GM23338 (cell line): ENCODE results near the gene UBE2J1. TPM values are rescaled to one million over a fixed set of nuclear protein-coding genes. Genes with fewer than 3 reads are reported as not detected.
A peak's percentile ranks its signal among the peaks of the same experiment; 100 is the strongest.

Source experiments
- ATAC-seq: fragments of 200-7000 bp; cut with Tn5 transposase; 3 replicates; pipeline ENCODE4 v1.9.1; 2020
- DNase-seq: peaks from one replicate; pipeline ENCODE4 v3.0.0-alpha.2; 2015; ENCODE audit warnings: low spot score
- H2AFZ ChIP-seq: fragments of 200-600 bp; sonication (generic); 2 replicates; pipeline ENCODE4 v1.8.0; 2016; ENCODE audit warnings: antibody characterized with exemption, mild to moderate bottlenecking, moderate library complexity
- H3F3A ChIP-seq: fragments of 200-600 bp; sonication (generic); replicated peaks from 2 replicates; pipeline ENCODE4 v1.8.0; 2017; ENCODE audit warnings: antibody characterized with exemption, mixed run types, low read depth
- H3K27ac ChIP-seq: fragments of 200-600 bp; sonication (generic); 2 replicates; pipeline ENCODE4 v1.6.1; 2016; ENCODE audit warnings: low read depth
- H3K27me3 ChIP-seq: fragments of 200-600 bp; sonication (generic); 2 replicates; pipeline ENCODE4 v1.8.0; 2016; ENCODE audit warnings: mild to moderate bottlenecking, mixed run types, moderate library complexity; ENCODE audit not compliant: insufficient read depth
- H3K36me3 ChIP-seq: fragments of 200-600 bp; sonication (generic); 2 replicates; pipeline ENCODE4 v1.8.0; 2016; ENCODE audit warnings: mild to moderate bottlenecking; ENCODE audit not compliant: insufficient read depth
- H3K4me1 ChIP-seq: fragments of 200-600 bp; sonication (generic); 2 replicates; pipeline ENCODE4 v1.8.0; 2016; ENCODE audit warnings: mild to moderate bottlenecking, moderate library complexity; ENCODE audit not compliant: insufficient read depth
- H3K4me2 ChIP-seq: fragments of 200-600 bp; sonication (generic); 2 replicates; pipeline ENCODE4 v1.7.1; 2017; ENCODE audit warnings: mixed run types
- H3K4me3 ChIP-seq: fragments of 200-600 bp; sonication (generic); 2 replicates; pipeline ENCODE4 v1.6.1; 2016; ENCODE audit warnings: mixed run types
- H3K79me2 ChIP-seq: fragments of 200-600 bp; sonication (generic); replicated peaks from 2 replicates; pipeline ENCODE4 v1.8.0; 2017; ENCODE audit warnings: mild to moderate bottlenecking; ENCODE audit not compliant: insufficient read depth
- H3K9me2 ChIP-seq: fragments of 200-600 bp; sonication (generic); 2 replicates; pipeline ENCODE4 v1.8.0; 2017; ENCODE audit not compliant: insufficient read depth
- H4K20me1 ChIP-seq: fragments of 200-600 bp; sonication (generic); replicated peaks from 2 replicates; pipeline ENCODE4 v1.8.0; 2017; ENCODE audit warnings: mild to moderate bottlenecking; ENCODE audit not compliant: insufficient read depth
- H3K27ac Mint-ChIP-seq: 2 replicates; pipeline ENCODE4 v1.8.0; 2020; ENCODE audit warnings: inconsistent platforms, mild to moderate bottlenecking, moderate library complexity, mixed read lengths
- H3K27me3 Mint-ChIP-seq: 3 replicates; pipeline ENCODE4 v1.8.0; 2022; ENCODE audit warnings: low read depth, mild to moderate bottlenecking, moderate library complexity, mixed read lengths, inconsistent platforms; ENCODE audit not compliant: insufficient read depth, poor library complexity
- H3K36me3 Mint-ChIP-seq: 3 replicates; pipeline ENCODE4 v1.8.0; 2021; ENCODE audit warnings: low read depth, mild to moderate bottlenecking, inconsistent platforms, moderate library complexity, mixed read lengths
- H3K4me1 Mint-ChIP-seq: 3 replicates; pipeline ENCODE4 v1.8.0; 2020; ENCODE audit warnings: mild to moderate bottlenecking, inconsistent platforms, mixed read lengths
- H3K4me3 Mint-ChIP-seq: 3 replicates; pipeline ENCODE4 v1.8.0; 2021; ENCODE audit warnings: moderate library complexity, mild to moderate bottlenecking, inconsistent platforms, mixed read lengths
- H3K9me3 Mint-ChIP-seq: 3 replicates; pipeline ENCODE4 v1.8.0; 2020; ENCODE audit warnings: moderate library complexity, mild to moderate bottlenecking, inconsistent platforms, mixed read lengths
- CREB1 ChIP-seq: fragments of 250-450 bp; sonication (Bioruptor Pico); IDR thresholded peaks from 2 replicates; pipeline ENCODE4 v1.5.0; 2020; ENCODE audit warnings: low read depth, mild to moderate bottlenecking, moderate library complexity
- EZH2 ChIP-seq: fragments of 200-600 bp; sonication (generic); IDR thresholded peaks from one replicate; pipeline ENCODE4 v1.8.0; 2017; ENCODE audit warnings: antibody characterized with exemption, mild to moderate bottlenecking, low read depth; ENCODE audit not compliant: unreplicated experiment
- EZH2phosphoT487 ChIP-seq: fragments of 200-600 bp; sonication (generic); IDR thresholded peaks from one replicate; pipeline ENCODE4 v1.8.1; 2018; ENCODE audit warnings: antibody characterized with exemption; ENCODE audit not compliant: unreplicated experiment
- JUNB ChIP-seq: IDR thresholded peaks from one replicate; pipeline ENCODE4 v1.6.1; 2016; ENCODE audit warnings: antibody characterized with exemption; ENCODE audit not compliant: unreplicated experiment
- NANOG ChIP-seq: IDR thresholded peaks from 2 replicates; pipeline ENCODE4 v1.6.1; 2016; ENCODE audit warnings: antibody characterized with exemption, borderline replicate concordance
- POLR2AphosphoS5 ChIP-seq: IDR thresholded peaks from 2 replicates; pipeline ENCODE4 v1.6.1; 2016; ENCODE audit warnings: antibody characterized with exemption, low read depth
- STAT1 ChIP-seq: IDR thresholded peaks from one replicate; pipeline ENCODE4 v1.6.1; 2016; ENCODE audit warnings: antibody characterized with exemption; ENCODE audit not compliant: unreplicated experiment
- ZNF114 ChIP-seq: fragments of 250-450 bp; sonication (Bioruptor Pico); IDR thresholded peaks from 2 replicates; pipeline ENCODE4 v1.5.0; 2020; ENCODE audit warnings: mild to moderate bottlenecking, moderate library complexity
- ZNF331 ChIP-seq: fragments of 250-450 bp; sonication (Bioruptor Pico); IDR thresholded peaks from 2 replicates; pipeline ENCODE4 v1.5.0; 2020; ENCODE audit warnings: low read depth, mild to moderate bottlenecking, moderate library complexity
- polyA plus RNA-seq: library from polyadenylated mRNA; unstranded; fragments of >200 nt; fragmentation: Nextera tagmentation; extraction: Ambion mirVana; gene quantifications from 2 replicates; pipeline ENCODE4 v1.2.1, GENCODE V29; 2016
- total RNA-seq: library from RNA; depleted of rRNA; stranded (reverse); fragments of >200 nt; shearing (Covaris generic); gene quantifications from 2 replicates; pipeline ENCODE4 v1.2.3, GENCODE V29; 2014
- TF ChIP-seq, protein P1 (sequence below): IDR thresholded peaks from one replicate; pipeline ENCODE4 v1.6.1; 2018; ENCODE audit warnings: antibody characterized with exemption; ENCODE audit not compliant: unreplicated experiment
- TF ChIP-seq, protein P2 (sequence below): fragments of 250-450 bp; sonication (Bioruptor Pico); IDR thresholded peaks from 2 replicates; pipeline ENCODE4 v1.5.0; 2020; ENCODE audit warnings: mild to moderate bottlenecking, moderate library complexity

UBE2J1 gene
- total and polyA plus RNA-seq, 2 experiments from 2014 or later = 7.5 to 13.1 TPM

DNA sequence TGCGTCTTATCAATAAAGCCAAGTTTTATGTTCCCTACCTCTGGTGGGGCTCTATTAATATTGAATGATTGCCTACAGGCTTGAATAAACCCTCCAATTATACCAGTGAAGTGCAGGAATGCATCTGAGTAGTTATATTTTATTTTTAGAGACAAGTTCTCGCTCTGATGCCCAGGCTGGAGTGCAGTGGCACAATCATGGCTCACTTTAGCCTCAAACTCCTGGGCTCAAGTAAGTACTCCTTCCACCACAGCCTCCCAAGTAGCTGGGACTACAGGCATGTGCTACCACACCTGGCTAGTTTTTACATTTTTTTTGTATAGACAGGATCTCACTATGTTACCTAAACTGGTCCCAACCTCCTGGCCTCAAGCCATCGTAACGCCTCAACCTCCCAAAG, 26.1 kb upstream of the UBE2J1 start:
- no peaks in the 10 kb centered on the region for H3K79me2 ChIP-seq
- H3K36me3 ChIP-seq = no peaks in the 10 kb centered on the region
- H4K20me1 ChIP-seq = no peaks in the 10 kb centered on the region
- no peaks in the 10 kb centered on the region for H3K36me3 Mint-ChIP-seq
- peaks cover 2% of the 10 kb centered on the region for H3K27me3 Mint-ChIP-seq
- TF ChIP-seq EZH2 (no peak), NANOG (no peak), ZNF114 (CRISPR knock-in tag) (no peak), STAT1 (no peak), EZH2phosphoT487 (no peak), POLR2AphosphoS5 (no peak), ZNF331 (CRISPR knock-in tag) (no peak), JUNB (no peak), CREB1 (no peak)
- TF ChIP-seq, protein P1, sequence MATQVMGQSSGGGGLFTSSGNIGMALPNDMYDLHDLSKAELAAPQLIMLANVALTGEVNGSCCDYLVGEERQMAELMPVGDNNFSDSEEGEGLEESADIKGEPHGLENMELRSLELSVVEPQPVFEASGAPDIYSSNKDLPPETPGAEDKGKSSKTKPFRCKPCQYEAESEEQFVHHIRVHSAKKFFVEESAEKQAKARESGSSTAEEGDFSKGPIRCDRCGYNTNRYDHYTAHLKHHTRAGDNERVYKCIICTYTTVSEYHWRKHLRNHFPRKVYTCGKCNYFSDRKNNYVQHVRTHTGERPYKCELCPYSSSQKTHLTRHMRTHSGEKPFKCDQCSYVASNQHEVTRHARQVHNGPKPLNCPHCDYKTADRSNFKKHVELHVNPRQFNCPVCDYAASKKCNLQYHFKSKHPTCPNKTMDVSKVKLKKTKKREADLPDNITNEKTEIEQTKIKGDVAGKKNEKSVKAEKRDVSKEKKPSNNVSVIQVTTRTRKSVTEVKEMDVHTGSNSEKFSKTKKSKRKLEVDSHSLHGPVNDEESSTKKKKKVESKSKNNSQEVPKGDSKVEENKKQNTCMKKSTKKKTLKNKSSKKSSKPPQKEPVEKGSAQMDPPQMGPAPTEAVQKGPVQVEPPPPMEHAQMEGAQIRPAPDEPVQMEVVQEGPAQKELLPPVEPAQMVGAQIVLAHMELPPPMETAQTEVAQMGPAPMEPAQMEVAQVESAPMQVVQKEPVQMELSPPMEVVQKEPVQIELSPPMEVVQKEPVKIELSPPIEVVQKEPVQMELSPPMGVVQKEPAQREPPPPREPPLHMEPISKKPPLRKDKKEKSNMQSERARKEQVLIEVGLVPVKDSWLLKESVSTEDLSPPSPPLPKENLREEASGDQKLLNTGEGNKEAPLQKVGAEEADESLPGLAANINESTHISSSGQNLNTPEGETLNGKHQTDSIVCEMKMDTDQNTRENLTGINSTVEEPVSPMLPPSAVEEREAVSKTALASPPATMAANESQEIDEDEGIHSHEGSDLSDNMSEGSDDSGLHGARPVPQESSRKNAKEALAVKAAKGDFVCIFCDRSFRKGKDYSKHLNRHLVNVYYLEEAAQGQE = no peak
- TF ChIP-seq, protein P2, sequence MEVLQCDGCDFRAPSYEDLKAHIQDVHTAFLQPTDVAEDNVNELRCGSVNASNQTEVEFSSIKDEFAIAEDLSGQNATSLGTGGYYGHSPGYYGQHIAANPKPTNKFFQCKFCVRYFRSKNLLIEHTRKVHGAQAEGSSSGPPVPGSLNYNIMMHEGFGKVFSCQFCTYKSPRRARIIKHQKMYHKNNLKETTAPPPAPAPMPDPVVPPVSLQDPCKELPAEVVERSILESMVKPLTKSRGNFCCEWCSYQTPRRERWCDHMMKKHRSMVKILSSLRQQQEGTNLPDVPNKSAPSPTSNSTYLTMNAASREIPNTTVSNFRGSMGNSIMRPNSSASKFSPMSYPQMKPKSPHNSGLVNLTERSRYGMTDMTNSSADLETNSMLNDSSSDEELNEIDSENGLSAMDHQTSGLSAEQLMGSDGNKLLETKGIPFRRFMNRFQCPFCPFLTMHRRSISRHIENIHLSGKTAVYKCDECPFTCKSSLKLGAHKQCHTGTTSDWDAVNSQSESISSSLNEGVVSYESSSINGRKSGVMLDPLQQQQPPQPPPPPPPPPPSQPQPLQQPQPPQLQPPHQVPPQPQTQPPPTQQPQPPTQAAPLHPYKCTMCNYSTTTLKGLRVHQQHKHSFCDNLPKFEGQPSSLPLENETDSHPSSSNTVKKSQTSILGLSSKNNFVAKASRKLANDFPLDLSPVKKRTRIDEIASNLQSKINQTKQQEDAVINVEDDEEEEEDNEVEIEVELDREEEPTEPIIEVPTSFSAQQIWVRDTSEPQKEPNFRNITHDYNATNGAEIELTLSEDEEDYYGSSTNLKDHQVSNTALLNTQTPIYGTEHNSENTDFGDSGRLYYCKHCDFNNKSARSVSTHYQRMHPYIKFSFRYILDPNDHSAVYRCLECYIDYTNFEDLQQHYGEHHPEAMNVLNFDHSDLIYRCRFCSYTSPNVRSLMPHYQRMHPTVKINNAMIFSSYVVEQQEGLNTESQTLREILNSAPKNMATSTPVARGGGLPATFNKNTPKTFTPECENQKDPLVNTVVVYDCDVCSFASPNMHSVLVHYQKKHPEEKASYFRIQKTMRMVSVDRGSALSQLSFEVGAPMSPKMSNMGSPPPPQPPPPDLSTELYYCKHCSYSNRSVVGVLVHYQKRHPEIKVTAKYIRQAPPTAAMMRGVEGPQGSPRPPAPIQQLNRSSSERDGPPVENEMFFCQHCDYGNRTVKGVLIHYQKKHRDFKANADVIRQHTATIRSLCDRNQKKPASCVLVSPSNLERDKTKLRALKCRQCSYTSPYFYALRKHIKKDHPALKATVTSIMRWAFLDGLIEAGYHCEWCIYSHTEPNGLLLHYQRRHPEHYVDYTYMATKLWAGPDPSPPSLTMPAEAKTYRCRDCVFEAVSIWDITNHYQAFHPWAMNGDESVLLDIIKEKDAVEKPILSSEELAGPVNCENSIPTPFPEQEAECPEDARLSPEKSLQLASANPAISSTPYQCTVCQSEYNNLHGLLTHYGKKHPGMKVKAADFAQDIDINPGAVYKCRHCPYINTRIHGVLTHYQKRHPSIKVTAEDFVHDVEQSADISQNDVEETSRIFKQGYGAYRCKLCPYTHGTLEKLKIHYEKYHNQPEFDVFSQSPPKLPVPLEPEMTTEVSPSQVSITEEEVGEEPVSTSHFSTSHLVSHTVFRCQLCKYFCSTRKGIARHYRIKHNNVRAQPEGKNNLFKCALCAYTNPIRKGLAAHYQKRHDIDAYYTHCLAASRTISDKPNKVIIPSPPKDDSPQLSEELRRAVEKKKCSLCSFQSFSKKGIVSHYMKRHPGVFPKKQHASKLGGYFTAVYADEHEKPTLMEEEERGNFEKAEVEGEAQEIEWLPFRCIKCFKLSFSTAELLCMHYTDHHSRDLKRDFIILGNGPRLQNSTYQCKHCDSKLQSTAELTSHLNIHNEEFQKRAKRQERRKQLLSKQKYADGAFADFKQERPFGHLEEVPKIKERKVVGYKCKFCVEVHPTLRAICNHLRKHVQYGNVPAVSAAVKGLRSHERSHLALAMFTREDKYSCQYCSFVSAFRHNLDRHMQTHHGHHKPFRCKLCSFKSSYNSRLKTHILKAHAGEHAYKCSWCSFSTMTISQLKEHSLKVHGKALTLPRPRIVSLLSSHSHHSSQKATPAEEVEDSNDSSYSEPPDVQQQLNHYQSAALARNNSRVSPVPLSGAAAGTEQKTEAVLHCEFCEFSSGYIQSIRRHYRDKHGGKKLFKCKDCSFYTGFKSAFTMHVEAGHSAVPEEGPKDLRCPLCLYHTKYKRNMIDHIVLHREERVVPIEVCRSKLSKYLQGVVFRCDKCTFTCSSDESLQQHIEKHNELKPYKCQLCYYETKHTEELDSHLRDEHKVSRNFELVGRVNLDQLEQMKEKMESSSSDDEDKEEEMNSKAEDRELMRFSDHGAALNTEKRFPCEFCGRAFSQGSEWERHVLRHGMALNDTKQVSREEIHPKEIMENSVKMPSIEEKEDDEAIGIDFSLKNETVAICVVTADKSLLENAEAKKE (CRISPR knock-in tag) = no peak
- no peak overlapping the region for H3K4me3 ChIP-seq
- no peak overlapping the region for H3K4me2 ChIP-seq
- DNase-seq (no peak), ATAC-seq (no peak)
- 0 out of 2 replicates have a peak, but pooled peaks cover 3% of the 10 kb centered on the region for H3K4me1 ChIP-seq
- H3K27ac ChIP-seq = no peak overlapping the region
- H3K9me2 ChIP-seq = no peaks in the 10 kb centered on the region
- H3K27me3 ChIP-seq = no peaks in the 10 kb centered on the region
- no peak overlapping the region for H3K4me3 Mint-ChIP-seq
- no peaks in the 10 kb centered on the region for H3F3A ChIP-seq
- no peaks in the 10 kb centered on the region for H3K9me3 Mint-ChIP-seq
- H3K4me1 Mint-ChIP-seq = peaks cover 15% of the 10 kb centered on the region; the same call in 2 of the 3 replicates
- peak overlapping the region; percentile 72 for H3K27ac Mint-ChIP-seq
- no peak overlapping the region for H2AFZ ChIP-seq
